GM19023 (cell line): ENCODE data around the gene P2RX5.

Experiments
- ATAC-seq: cut with Tn5 transposase; IDR thresholded peaks from one replicate; pipeline ENCODE4 v1.9.1; 2021; ENCODE audit warnings: mild to moderate bottlenecking, moderate library complexity; ENCODE audit not compliant: unreplicated experiment

The P2RX5 gene

GRCh38 chr17:3627769-3628167 lies 68.2 kb downstream of the P2RX5 start:
- no peak for ATAC-seq

- ATAC-seq = no peak
Measured at GRCh38 chr17:3626831-3627768, 68.9 kb downstream of the P2RX5 start.
